HG03045 (cell line): ENCODE results near the gene PARD3.
A peak's percentile ranks its signal among the peaks of the same experiment; 100 is the strongest.

Experiments used
- ATAC-seq: cut with Tn5 transposase; IDR thresholded peaks from one replicate; pipeline ENCODE4 v1.9.1; 2021; ENCODE audit warnings: mild to moderate bottlenecking, moderate library complexity; ENCODE audit not compliant: unreplicated experiment

PARD3 gene

GRCh38 chr10:34825414-34825813, 10.3 kb upstream of the PARD3 start:
- no peak for ATAC-seq

GRCh38 chr10:34824870-34825269, 9.8 kb upstream of the PARD3 start:
- no peak for ATAC-seq

- no peak for ATAC-seq
Measured at GRCh38 chr10:34821587-34822585, 6.8 kb upstream of the PARD3 start.

GRCh38 chr10:34817586-34817985, 2.5 kb upstream of the PARD3 start:
- no peak for ATAC-seq

GRCh38 chr10:34817054-34817453, 2.0 kb upstream of the PARD3 start:
- no peak for ATAC-seq

DNA sequence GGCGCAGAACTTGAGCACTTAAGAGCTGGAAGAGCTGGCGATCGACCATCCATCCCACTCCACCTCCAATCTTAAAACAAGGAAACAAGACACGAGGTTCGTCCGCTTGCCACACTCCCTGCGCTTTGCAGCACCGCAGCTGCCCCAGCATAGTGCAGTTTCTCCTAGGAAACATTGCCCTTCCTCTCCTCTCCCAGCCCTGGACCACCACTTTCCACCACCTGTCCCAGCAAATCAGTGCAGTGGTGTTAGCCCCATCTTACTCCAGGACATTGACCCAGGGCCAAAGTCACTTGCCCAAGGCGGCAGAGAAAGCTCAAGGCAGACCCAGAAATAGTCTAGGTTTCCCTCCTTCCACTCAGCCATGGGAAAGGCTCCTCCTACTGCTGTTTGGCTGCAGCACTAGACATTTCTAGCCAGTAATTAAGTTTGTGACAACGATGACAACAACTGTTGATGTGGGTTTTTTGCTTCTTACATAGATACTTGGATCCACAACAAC, 1.5 kb upstream of the PARD3 start:
- no peak for ATAC-seq

DNA sequence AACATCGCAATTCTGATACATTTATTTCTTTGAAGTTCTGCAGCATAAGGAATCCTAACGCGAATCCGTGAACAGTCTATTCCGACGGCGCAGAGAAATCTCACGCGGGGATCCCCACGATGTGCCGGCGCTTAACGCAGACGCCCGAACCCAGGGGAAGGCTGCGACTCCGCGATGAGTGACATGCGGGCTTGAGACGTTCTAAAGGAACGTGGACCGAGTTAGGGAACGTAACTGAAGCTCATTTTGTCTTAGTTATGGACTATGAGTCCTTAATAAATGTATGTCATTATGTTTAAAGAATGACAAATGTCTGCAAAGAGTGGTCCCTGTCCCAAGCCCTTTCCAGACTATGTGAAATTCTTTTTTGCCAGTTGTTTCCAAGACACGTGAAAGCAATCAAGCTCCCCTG, 995 bp upstream of the PARD3 start:
- no peak for ATAC-seq

DNA sequence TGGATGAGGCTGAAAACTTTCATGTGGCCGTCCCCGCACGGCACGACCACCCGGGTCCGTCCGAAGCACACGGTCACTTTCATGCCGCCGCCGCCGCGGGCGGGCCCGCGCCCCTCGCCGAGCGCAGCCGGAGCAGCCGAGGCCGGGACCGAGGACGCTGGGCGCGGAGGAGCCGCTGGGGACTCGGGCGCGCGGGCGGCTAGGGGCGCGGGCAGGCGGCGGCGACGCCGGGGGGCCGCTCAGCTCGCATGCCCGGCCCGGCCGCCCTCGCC, 247 bp downstream of the PARD3 start:
- ATAC-seq: peak; percentile 20

GRCh38 chr10:34814223-34814912, 728 bp downstream of the PARD3 start:
- peak; percentile 38 for ATAC-seq

GRCh38 chr10:34813626-34814222, 1.4 kb downstream of the PARD3 start:
- ATAC-seq: no peak

- no peak for ATAC-seq
Measured at GRCh38 chr10:34812771-34813170, 2.3 kb downstream of the PARD3 start.

DNA sequence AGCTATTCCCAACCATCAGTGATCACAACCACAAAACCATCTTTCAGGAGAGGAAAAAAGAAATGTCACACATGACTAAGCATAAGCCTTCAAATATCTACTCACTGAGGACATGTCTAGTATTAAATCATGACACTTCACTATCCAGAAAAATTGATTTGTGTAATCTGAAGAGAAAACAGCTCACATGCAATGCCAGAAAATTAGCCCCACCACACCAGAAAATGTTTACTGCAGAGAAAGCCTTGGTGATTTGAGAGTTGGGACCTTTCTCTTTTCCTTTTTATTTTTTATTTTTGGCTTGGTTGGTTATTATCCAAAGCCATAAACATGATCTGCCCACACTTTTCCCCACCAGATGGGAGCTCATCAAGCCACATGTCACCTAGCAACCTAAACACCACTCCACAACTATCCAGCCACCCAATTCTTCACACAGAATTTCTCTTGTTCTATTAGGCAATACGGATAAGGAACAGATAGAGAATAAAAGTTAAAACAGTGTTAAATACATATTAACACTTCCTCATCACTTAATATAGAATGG, 3.1 kb downstream of the PARD3 start:
- ATAC-seq: no peak

DNA sequence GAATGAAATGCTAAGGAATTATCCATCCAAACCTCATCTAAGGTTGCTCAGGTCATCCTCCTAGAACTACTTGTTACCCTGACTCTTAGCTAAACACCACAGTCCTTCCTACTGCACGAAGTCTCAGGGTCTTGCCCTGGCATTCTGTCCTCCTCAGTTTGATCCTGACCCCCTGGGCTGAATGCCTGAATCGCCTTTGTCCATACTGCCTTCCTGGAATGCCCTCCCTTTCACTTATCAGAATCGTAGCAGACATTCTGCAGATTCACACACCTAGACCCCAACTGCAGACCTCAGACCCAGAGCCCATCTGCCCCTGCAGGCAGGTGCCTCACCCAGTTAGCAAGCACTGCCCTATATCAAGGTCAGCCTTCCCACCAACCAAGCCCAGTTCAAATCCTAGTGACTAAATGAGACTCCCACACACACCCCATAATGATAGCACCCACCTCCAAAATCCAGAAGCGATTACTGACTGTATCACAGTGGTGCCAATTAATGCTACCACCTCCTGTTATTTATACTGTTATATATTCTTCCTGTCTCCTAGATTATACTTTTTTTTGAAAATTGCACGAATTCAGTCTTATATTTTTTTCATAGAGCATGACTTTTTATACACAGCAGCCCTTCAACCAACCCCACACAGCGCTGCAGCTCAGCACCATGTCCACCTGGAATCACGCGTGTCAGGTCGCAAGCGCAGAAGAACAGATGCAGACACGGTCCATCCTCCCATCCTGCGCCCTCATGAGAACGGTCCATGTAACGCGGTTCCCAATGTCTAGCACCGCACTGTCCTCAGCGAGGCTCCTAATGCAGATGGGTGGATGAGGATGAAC, 3.7 kb downstream of the PARD3 start:
- no peak for ATAC-seq

DNA sequence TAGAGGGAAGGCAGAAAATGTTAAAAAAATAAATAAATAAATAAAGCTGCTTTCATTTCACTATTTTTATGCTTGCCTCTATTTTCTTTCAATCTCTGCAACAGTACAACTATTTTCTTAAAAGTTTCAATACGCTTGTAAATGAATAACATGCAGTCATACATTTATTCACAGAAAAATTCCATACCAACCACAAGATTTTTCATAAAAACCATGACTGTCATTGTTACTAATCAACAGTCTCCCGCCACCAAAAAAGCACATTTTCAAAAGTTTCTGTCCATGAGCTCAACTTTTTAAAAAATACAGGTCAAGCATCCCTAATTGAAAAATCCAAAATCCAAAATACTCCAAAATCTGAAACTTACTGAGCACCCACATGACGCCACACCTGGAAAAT, 5.3 kb downstream of the PARD3 start:
- no peak for ATAC-seq

GRCh38 chr10:34808801-34809745, 6.0 kb downstream of the PARD3 start:
- no peak for ATAC-seq

DNA sequence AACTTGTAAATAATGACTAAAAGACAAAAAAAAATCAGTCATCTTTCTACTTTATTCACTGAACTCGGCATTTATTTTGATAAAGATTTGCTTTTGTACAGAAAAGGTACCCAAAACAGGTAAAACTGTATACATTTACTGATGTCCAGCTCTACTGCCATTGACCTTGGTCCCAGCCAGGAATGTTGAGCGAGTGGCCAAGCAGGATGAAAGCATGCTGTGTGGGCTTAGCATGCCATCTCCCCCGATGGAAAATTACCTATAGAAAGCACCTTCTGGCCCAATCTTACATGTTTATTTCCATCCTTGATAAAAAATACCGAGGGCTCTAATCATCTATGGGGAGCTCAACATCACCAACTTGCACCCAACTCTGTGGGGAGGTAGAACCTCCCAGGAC, 6.8 kb downstream of the PARD3 start:
- no peak for ATAC-seq

DNA sequence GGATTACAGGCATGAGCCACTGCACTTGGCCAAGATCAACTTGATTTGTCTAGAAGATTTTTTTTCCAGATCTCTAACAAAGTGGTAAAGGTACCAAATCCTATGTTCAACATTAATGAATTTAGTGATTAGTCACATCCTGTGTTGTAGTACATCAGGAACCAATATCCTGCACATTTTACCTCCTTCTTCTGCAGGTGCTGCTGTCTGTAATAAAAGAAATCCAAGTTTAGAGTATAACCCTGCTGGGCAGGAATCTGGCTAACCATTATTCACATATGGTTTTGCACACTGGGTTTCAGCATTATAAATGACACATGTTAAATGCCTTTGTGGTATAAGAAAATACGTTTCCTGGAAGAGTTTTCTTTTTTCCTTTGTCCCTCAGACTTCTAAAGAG, 10.8 kb downstream of the PARD3 start:
- no peak for ATAC-seq

DNA sequence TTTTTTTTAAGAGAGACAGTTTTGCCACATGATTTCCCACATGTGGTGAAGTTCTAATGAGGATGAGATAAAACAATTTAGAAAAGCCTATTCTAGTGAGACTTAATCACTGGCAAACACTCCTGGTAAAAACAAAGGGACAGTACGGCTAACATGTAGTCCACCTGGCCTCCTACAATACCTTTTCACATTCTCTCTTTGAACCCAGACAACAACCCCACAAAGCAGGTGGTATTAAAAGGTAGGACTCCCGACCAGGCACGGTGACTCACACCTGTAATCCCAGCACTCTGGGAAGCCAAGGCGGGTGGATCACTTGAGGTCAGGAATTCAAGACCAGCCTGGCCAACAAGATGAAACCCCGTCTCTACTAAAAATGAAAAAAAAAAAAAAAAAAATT, 12.4 kb downstream of the PARD3 start:
- no peak for ATAC-seq

- ATAC-seq: no peak
Measured at GRCh38 chr10:34801097-34801733, 13.9 kb downstream of the PARD3 start.
